D721Med (cell line): ENCODE data around the gene MILR1.

Source experiments
- DNase-seq: peaks from one replicate; pipeline ENCODE4 v3.0.0; 2011; ENCODE audit warnings: low spot score; ENCODE audit not compliant: insufficient read length
- FAIRE-seq: peaks from 2 replicates; lab custom pipeline; 2011; peaks lifted over from hg19 to GRCh38; lab: Jason Lieb, UNC
- TF ChIP-seq, protein P1 (sequence below): IDR thresholded peaks from 2 replicates; pipeline ENCODE4 v1.5.1; 2012; ENCODE audit warnings: mild to moderate bottlenecking, control low read depth; ENCODE audit not compliant: insufficient read depth; ENCODE audit errors: missing control alignments

The MILR1 gene, protein sequence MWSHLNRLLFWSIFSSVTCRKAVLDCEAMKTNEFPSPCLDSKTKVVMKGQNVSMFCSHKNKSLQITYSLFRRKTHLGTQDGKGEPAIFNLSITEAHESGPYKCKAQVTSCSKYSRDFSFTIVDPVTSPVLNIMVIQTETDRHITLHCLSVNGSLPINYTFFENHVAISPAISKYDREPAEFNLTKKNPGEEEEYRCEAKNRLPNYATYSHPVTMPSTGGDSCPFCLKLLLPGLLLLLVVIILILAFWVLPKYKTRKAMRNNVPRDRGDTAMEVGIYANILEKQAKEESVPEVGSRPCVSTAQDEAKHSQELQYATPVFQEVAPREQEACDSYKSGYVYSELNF

DNA sequence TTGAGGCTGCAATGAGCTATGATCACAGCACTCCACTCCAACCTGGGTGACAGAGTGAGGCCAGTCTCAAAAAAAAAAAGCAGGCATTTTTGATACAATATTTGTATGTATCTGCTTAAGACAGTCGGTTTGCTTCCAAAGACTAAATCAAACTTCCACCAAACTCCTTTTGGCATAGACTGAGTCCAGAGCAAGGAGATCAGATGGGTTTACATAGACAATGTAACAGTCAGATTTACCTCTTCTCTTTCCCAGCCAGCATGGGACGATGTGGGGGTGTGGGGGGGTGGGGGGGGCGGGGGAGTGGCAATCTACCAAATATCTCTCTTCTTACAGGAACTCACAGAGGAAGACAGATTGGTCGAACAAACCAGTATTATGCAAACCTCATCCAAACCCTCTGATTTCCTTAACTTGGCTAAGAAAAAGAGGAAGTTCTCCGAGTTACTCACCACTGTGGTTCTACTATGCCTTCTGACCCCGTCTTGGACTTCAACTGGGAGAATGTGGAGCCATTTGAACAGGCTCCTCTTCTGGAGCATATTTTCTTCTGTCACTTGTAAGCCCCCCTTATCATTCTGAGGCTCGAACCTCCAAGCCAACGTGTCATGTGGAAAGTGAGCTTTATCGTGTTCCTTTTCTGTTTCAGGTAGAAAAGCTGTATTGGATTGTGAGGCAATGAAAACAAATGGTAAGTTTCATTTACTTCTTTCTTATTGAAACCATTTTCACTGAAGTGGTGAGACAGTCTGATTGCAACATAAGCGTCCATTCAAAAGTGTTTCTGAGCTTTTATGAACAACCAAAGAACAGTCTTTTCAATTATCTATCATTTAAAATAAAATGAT is at the start of gene MILR1:
TSS of gene MILR1 (plus strand) at position 451 of the 848 bp plus-strand sequence. CDS start at position 505, 54 bp downstream.
- no peak for FAIRE-seq
- TF ChIP-seq, protein P1, sequence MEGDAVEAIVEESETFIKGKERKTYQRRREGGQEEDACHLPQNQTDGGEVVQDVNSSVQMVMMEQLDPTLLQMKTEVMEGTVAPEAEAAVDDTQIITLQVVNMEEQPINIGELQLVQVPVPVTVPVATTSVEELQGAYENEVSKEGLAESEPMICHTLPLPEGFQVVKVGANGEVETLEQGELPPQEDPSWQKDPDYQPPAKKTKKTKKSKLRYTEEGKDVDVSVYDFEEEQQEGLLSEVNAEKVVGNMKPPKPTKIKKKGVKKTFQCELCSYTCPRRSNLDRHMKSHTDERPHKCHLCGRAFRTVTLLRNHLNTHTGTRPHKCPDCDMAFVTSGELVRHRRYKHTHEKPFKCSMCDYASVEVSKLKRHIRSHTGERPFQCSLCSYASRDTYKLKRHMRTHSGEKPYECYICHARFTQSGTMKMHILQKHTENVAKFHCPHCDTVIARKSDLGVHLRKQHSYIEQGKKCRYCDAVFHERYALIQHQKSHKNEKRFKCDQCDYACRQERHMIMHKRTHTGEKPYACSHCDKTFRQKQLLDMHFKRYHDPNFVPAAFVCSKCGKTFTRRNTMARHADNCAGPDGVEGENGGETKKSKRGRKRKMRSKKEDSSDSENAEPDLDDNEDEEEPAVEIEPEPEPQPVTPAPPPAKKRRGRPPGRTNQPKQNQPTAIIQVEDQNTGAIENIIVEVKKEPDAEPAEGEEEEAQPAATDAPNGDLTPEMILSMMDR, result no peak
- DNase-seq, result no peak

DNA sequence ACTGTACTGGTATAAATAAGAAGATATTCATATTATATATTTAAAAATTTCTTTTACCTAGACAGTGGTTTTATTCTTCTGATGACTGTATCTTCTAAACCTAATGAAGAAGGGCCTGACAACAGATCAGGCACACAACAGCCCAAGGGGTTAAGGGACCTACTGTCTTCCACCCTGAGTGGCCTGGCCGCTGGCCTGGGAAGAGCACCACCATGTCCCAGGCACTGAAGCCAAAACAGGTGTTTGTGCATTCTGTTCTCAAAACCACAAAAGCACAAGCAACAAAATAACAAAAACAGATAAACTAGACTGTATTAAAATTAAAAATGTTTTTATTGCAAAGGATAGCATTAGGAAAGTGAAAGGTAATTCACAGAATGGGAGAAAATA is 49.2 kb upstream of the MILR1 start:
- TF ChIP-seq, protein P1, result no peak
- FAIRE-seq (no peak), DNase-seq (no peak)

DNA sequence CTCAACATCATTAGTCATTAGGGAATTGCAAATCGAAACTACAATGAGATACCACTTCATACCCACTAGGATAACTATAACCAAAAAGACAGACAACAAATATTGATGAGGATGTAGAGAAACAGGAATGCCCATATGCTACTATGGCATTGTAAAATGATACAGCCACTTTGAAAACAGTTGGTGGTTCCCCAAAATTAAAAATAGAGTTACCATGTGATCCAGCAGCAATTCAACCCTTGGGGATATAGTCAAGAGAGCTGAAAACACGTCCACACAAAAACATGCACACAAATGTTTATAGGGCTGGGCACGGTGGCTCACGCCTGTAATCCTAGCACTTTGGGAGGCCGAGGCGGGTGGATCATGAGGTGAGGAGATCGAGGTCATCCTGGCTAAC is 48.3 kb upstream of the MILR1 start:
- TF ChIP-seq, protein P1, result no peak
- FAIRE-seq (no peak), DNase-seq (no peak)

DNA sequence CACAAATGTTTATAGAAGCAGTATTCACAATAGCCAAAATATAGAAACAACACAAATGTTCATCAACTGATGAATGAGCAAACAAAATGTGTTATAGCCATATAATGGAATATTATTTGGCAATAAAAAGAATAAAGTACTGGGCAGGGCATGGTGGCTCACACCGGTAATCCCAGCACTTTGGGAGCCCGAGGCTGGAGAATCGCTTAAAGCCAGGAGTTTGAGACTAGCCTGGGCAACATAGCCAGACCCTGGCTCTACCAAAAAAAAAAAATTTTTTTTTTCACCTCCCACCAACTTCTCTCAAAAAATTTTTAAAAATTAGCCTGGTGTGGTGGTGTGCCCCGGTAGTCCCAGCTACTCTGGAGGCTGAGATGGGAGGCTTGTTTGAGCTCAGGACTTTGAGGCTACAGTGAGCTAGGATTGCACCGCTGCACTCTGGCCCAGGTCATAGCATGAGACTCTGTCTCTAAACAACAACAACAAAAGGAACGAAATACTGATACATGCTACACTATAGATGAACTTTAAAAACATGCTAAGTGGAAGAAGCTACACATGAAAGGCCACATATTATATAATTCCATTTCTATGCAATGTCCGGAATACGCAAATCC is 47.6 kb upstream of the MILR1 start:
- FAIRE-seq (no peak), DNase-seq (no peak)
- TF ChIP-seq, protein P1, result no peak

DNA sequence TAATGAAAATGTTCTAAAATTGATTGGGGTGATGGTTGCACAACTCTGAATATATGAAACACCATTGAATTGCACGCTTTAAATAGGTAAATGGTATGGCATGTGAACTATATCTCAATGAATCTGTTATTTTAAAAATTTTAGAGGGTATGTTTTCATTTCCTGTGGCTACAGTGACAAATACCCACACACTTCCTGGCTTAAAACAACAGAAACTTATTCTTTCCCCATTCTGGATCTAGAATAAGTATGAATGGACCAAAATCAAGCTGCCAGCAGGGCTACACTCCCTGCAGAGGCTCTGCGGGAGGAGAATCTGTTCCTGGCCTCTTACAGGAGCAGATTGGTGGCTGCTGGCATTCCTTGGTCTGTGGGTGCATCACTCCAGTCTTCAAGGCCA is 47.0 kb upstream of the MILR1 start:
- TF ChIP-seq, protein P1, result no peak
- DNase-seq, result no peak
- no peak for FAIRE-seq

DNA sequence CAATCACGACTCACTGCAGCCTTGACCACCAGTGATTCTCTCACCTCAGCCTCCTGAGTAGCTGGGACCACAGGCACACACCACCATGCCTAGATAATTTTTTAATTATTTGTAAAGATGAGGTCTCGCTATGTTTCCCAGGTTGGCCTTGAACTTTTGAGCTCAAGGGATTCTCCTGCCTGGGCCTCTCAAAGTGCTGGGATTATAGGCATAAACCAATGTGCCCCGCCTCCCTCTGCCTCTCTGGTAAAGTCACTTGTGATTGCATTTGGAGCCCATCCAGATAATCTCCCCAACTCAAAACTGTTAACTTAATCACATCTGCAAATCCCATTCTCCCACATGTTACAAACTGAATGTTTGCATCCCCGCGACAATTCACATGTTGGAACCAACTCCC is 46.4 kb upstream of the MILR1 start:
- TF ChIP-seq, protein P1, result no peak
- DNase-seq (no peak), FAIRE-seq (no peak)
